WERI-Rb-1 (cell line): ENCODE results near the gene MOCS1.
A peak's percentile ranks its signal among the peaks of the same experiment; 100 is the strongest.

Source experiments
- DNase-seq: peaks from one replicate; pipeline ENCODE4 v3.0.0-alpha.2; 2020
- H3K27ac ChIP-seq: fragments of 250-450 bp; sonication (Bioruptor Pico); 2 replicates; pipeline ENCODE4 v1.5.1; 2020; ENCODE audit warnings: mild to moderate bottlenecking, moderate library complexity
- H3K27me3 ChIP-seq: fragments of 250-450 bp; sonication (Bioruptor Pico); 2 replicates; pipeline ENCODE4 v1.5.1; 2021; ENCODE audit warnings: mild to moderate bottlenecking, low read depth, moderate library complexity; ENCODE audit not compliant: insufficient read depth, severe bottlenecking
- H3K36me3 ChIP-seq: fragments of 250-450 bp; sonication (Bioruptor Pico); 2 replicates; pipeline ENCODE4 v1.5.1; 2020; ENCODE audit warnings: mild to moderate bottlenecking, moderate library complexity
- H3K4me3 ChIP-seq: 2 replicates; pipeline ENCODE4 v1.5.1; 2011; ENCODE audit warnings: low read depth, mild to moderate bottlenecking, control low read depth, low read length
- H3K9me3 ChIP-seq: fragments of 250-450 bp; sonication (Bioruptor Pico); 2 replicates; pipeline ENCODE4 v1.5.1; 2021; ENCODE audit warnings: mild to moderate bottlenecking, moderate library complexity; ENCODE audit not compliant: severe bottlenecking
- CTCF ChIP-seq: IDR thresholded peaks from 2 replicates; pipeline ENCODE4 v1.5.1; 2011; ENCODE audit warnings: low read depth, mild to moderate bottlenecking, control low read depth, inconsistent platforms, low read length

Gene MOCS1

GRCh38 chr6:39934131-39934757 is at the start of gene MOCS1:
Gene MOCS1, minus strand, starts transcription at chr6:39934462. Its CDS starts 45 bp downstream, at chr6:39934417.
- TF ChIP-seq CTCF, result no peak
- Histone ChIP-seq H3K36me3 (no peaks in the 10 kb centered on the region), H3K9me3 (no peaks in the 10 kb centered on the region), H3K27ac (peak within 1 kb of the TSS; percentile 30; the same call in 1 of the 2 replicates), H3K4me3 (peak within 1 kb of the TSS; percentile 63), H3K27me3 (no peaks in the 10 kb centered on the region)
- peak; percentile 90 for DNase-seq

GRCh38 chr6:39984051-39984450 is 49.8 kb upstream of the MOCS1 start:
- no peaks in the 10 kb centered on the region for H3K36me3 ChIP-seq
- H3K27ac ChIP-seq, result no peak overlapping the region
- peak; percentile 37 for DNase-seq
- TF ChIP-seq CTCF, result no peak
- H3K9me3 ChIP-seq, result no peaks in the 10 kb centered on the region
- H3K27me3 ChIP-seq, result no peaks in the 10 kb centered on the region
- no peak overlapping the region for H3K4me3 ChIP-seq

GRCh38 chr6:39983193-39983592 is 48.9 kb upstream of the MOCS1 start:
- no peaks in the 10 kb centered on the region for H3K9me3 ChIP-seq
- H3K4me3 ChIP-seq, result no peak overlapping the region
- no peak for TF ChIP-seq CTCF
- no peaks in the 10 kb centered on the region for H3K36me3 ChIP-seq
- no peaks in the 10 kb centered on the region for H3K27me3 ChIP-seq
- no peak for DNase-seq
- no peak overlapping the region for H3K27ac ChIP-seq

GRCh38 chr6:39982720-39983119 is 48.5 kb upstream of the MOCS1 start:
- Histone ChIP-seq H3K36me3 (no peaks in the 10 kb centered on the region), H3K4me3 (no peak overlapping the region), H3K27me3 (no peaks in the 10 kb centered on the region), H3K9me3 (no peaks in the 10 kb centered on the region), H3K27ac (no peak overlapping the region)
- TF ChIP-seq CTCF, result no peak
- no peak for DNase-seq

GRCh38 chr6:39980839-39981580 is 46.7 kb upstream of the MOCS1 start:
- no peak overlapping the region for H3K27ac ChIP-seq
- DNase-seq, result peak; percentile 63
- H3K36me3 ChIP-seq, result no peaks in the 10 kb centered on the region
- H3K4me3 ChIP-seq, result no peak overlapping the region
- H3K9me3 ChIP-seq, result no peaks in the 10 kb centered on the region
- peak; percentile 65 for TF ChIP-seq CTCF
- H3K27me3 ChIP-seq, result no peaks in the 10 kb centered on the region
